Lower lobe of right lung (tissue), 2 donors: ENCODE data around the gene MROH7. TPM values are rescaled to one million over a fixed set of nuclear protein-coding genes. Genes with fewer than 3 reads are reported as not detected.

Source experiments
- ATAC-seq, 2 donors: fragments of 200-7000 bp; cut with Tn5 transposase; one replicate each; pipeline ENCODE4 v1.9.1; 2020 to 2022; ENCODE audit warnings: mild to moderate bottlenecking in 2 of 2, moderate library complexity in 2 of 2
- DNase-seq: peaks from one replicate; pipeline ENCODE4 v3.0.0-alpha.2; 2020
- H3K27ac ChIP-seq: fragments of 200-600 bp; one replicate; pipeline ENCODE4 v1.8.0; 2022
- H3K27me3 ChIP-seq: fragments of 200-600 bp; one replicate; pipeline ENCODE4 v1.8.0; 2022; ENCODE audit warnings: low read depth
- H3K36me3 ChIP-seq: fragments of 200-600 bp; one replicate; pipeline ENCODE4 v1.8.0; 2022; ENCODE audit warnings: mild to moderate bottlenecking
- H3K4me1 ChIP-seq: fragments of 200-600 bp; one replicate; pipeline ENCODE4 v1.8.0; 2022
- H3K4me3 ChIP-seq: fragments of 200-600 bp; one replicate; pipeline ENCODE4 v1.8.0; 2022; ENCODE audit warnings: mild to moderate bottlenecking
- H3K9me3 ChIP-seq: fragments of 200-600 bp; one replicate; pipeline ENCODE4 v1.8.0; 2022
- CTCF ChIP-seq: fragments of 200-600 bp; IDR thresholded peaks from one replicate; pipeline ENCODE4 v1.8.0; 2022; ENCODE audit warnings: antibody characterized with exemption, mild to moderate bottlenecking
- intact Hi-C: fragments of 100-400 bp; cut with DNase I; formaldehyde crosslinking; loops from one replicate; pipeline ENCODE4 v1.11.0; 2022
- total RNA-seq: library from RNA; stranded (reverse); fragmentation: NEBNext Ultra II Directional; extraction: Animal tissue kit (Norgen Biotek cat#: 25700); gene quantifications from one replicate; pipeline ENCODE4 v1.2.1, GENCODE V29; 2021
- donor health status: DM: no; HTN: yes; CAD: no; lungs with severe emphysema.

The MROH7 gene
- total RNA-seq, 1 donor from 2014 or later: 2.1 TPM

- H3K27me3 ChIP-seq: no peaks in the 10 kb centered on the region
- H3K4me1 ChIP-seq: no peaks in the 10 kb centered on the region
- H3K9me3 ChIP-seq: no peaks in the 10 kb centered on the region
- no peak overlapping the region for H3K27ac ChIP-seq
- H3K36me3 ChIP-seq: no peaks in the 10 kb centered on the region
- intact Hi-C loops: no loop called here
- no peak for TF ChIP-seq CTCF
- no peak overlapping the region for H3K4me3 ChIP-seq
- no peak for DNase-seq
- no peak for ATAC-seq
Measured at GRCh38 chr1:54651608-54652007, 10.0 kb downstream of the MROH7 start.

- Histone ChIP-seq H3K27me3 (no peaks in the 10 kb centered on the region), H3K36me3 (no peaks in the 10 kb centered on the region), H3K4me3 (no peak overlapping the region), H3K9me3 (no peaks in the 10 kb centered on the region), H3K4me1 (no peaks in the 10 kb centered on the region), H3K27ac (no peak overlapping the region)
- intact Hi-C loops: no loop called here
- no peak for DNase-seq
- ATAC-seq: no peak
- no peak for TF ChIP-seq CTCF
Measured at GRCh38 chr1:54652168-54652567, 10.6 kb downstream of the MROH7 start.

- H3K4me1 ChIP-seq: no peaks in the 10 kb centered on the region
- peaks cover 2% of the 10 kb centered on the region for H3K9me3 ChIP-seq
- ATAC-seq (no peak), DNase-seq (no peak)
- H3K4me3 ChIP-seq: no peak overlapping the region
- intact Hi-C loops: no loop called here
- no peak for TF ChIP-seq CTCF
- no peaks in the 10 kb centered on the region for H3K27me3 ChIP-seq
- H3K27ac ChIP-seq: no peak overlapping the region
- H3K36me3 ChIP-seq: no peaks in the 10 kb centered on the region
Measured at GRCh38 chr1:54653036-54653435, 11.4 kb downstream of the MROH7 start.

- no peaks in the 10 kb centered on the region for H3K4me1 ChIP-seq
- TF ChIP-seq CTCF: no peak
Measured at GRCh38 chr1:54658164-54658913, 16.8 kb downstream of the MROH7 start.

GRCh38 chr1:54663725-54664124 is 22.1 kb downstream of the MROH7 start:
- H3K9me3 ChIP-seq: peaks cover 1% of the 10 kb centered on the region
- H3K36me3 ChIP-seq: no peaks in the 10 kb centered on the region
- no peak overlapping the region for H3K4me3 ChIP-seq
- H3K27ac ChIP-seq: no peak overlapping the region
- no peaks in the 10 kb centered on the region for H3K27me3 ChIP-seq
- TF ChIP-seq CTCF: no peak
- DNase-seq (no peak), ATAC-seq (no peak)
- intact Hi-C loops: no loop called here
- H3K4me1 ChIP-seq: no peaks in the 10 kb centered on the region

More at GRCh38 chr1:54658164-54658913, 16.8 kb downstream of the MROH7 start:
- ATAC-seq: no peak
- no peak for DNase-seq
- peaks cover 10% of the 10 kb centered on the region for H3K9me3 ChIP-seq
- no peak overlapping the region for H3K27ac ChIP-seq
- intact Hi-C loops: no loop called here
- H3K36me3 ChIP-seq: no peaks in the 10 kb centered on the region
- no peak overlapping the region for H3K4me3 ChIP-seq
- H3K27me3 ChIP-seq: no peaks in the 10 kb centered on the region
